GM12878 (cell line): Measurements from ENCODE around the gene CORO1C. TPM values are rescaled to one million over a fixed set of nuclear protein-coding genes. Genes with fewer than 3 reads are reported as not detected.

Source experiments
- MTA2 ChIP-seq: fragments of 450-650 bp; IDR thresholded peaks from 2 replicates; pipeline ENCODE4 v1.6.1; 2016; ENCODE audit warnings: low read depth, mild to moderate bottlenecking, moderate library complexity
- MTA3 ChIP-seq: IDR thresholded peaks from 2 replicates; pipeline ENCODE4 v1.6.1; 2012; ENCODE audit warnings: low read length, inconsistent platforms, borderline replicate concordance
- NR2F1 ChIP-seq: fragments of 450-650 bp; conservative IDR thresholded peaks from 2 replicates; pipeline ENCODE4 v1.6.1; 2017; ENCODE audit warnings: mild to moderate bottlenecking
- PAX8 ChIP-seq: fragments of 450-650 bp; IDR thresholded peaks from 2 replicates; pipeline ENCODE4 v1.6.1; 2017; ENCODE audit warnings: mild to moderate bottlenecking, moderate library complexity
- RFX5 ChIP-seq: IDR thresholded peaks from 2 replicates; pipeline ENCODE4 v1.6.1; 2011; ENCODE audit warnings: low read depth, low read length, improper control_type of control experiment
- RUNX3 ChIP-seq: IDR thresholded peaks from 2 replicates; pipeline ENCODE4 v1.6.1; 2012; ENCODE audit warnings: low read length, inconsistent platforms
- SMAD5 ChIP-seq: IDR thresholded peaks from 2 replicates; pipeline ENCODE4 v1.6.1; 2016; ENCODE audit warnings: antibody characterized with exemption, low read depth
- SREBF1 ChIP-seq: IDR thresholded peaks from 2 replicates; pipeline ENCODE4 v1.6.1; 2012; ENCODE audit warnings: mild to moderate bottlenecking, low read length
- polyA plus RNA-seq, 11 experiments: library from polyadenylated mRNA; depleted of rRNA in 4 of 11; unstranded in 6 of 11; stranded (reverse) in 5 of 11; fragments of >200 nt; fragmentation: Nextera tagmentation in 4 of 11; fragmentation: Illumina TruSeq in 1 of 11; extraction: Ambion mirVana in 4 of 11; extraction: Trizol in 1 of 11; gene quantifications; 1 replicate in 1 of 11; 2 replicates in 10 of 11; pipeline versions ENCODE4 v1.2.1 to v1.2.3, GENCODE V29; 2011 to 2016; ENCODE audit warnings: inconsistent platforms in 2 of 11, missing spikeins in 2 of 11, low read depth in 1 of 11
- total RNA-seq, 4 experiments: library from RNA; depleted of rRNA in 3 of 4; stranded (reverse); fragments of >200 nt in 3 of 4; fragmentation: Illumina TruSeq in 1 of 4; extraction: Trizol in 1 of 4; gene quantifications; 2 replicates each; pipeline versions ENCODE4 v1.2.1 to v1.2.3, GENCODE V29; 2013 to 2021
- TF ChIP-seq, protein P1 (sequence below): IDR thresholded peaks from 2 replicates; pipeline ENCODE4 v1.6.1; 2012; ENCODE audit warnings: mild to moderate bottlenecking, low read depth, low read length
- TF ChIP-seq, protein P2 (sequence below): fragments of 450-650 bp; formaldehyde crosslinking; IDR thresholded peaks from 2 replicates; pipeline ENCODE4 v1.5.0; 2022; ENCODE audit warnings: mild to moderate bottlenecking, missing genetic modification characterization
- TF ChIP-seq, protein P3 (sequence below): IDR thresholded peaks from 2 replicates; pipeline ENCODE4 v1.6.1; 2011; ENCODE audit warnings: borderline replicate concordance, low read depth, mild to moderate bottlenecking, moderate library complexity, mixed read lengths, low read length; ENCODE audit not compliant: insufficient read depth; ENCODE audit errors: extremely low read length
- TF ChIP-seq, protein P4 (sequence below): fragments of 450-650 bp; IDR thresholded peaks from 2 replicates; pipeline ENCODE4 v1.6.1; 2016; ENCODE audit warnings: mild to moderate bottlenecking

CORO1C gene
- total and polyA plus RNA-seq, 10 of the 15 experiments (the other 5 are each of a cell fraction or from before 2014, with no cell fraction given): 52.7 to 254 (median 171) TPM

DNA sequence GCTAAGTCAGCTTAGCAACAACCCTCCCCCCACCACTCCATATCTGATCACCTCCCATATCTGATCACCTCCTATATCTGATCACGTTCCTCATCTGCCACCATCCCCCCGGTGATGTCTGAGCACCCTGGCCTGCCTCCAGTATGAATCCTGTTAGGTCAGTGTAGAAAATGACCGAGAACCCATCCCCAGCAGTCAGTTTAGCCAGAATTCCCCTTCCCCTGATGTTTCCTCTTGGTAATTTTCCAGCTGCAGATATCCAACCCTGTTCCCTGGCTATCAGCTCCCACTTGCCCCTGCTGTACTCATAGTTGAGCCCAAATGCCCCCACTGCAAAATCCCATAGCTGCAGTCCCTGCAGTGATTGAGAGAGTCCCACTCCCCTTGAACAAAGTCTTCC, 110.2 kb downstream of the CORO1C start (continued):
- TF ChIP-seq, protein P1, sequence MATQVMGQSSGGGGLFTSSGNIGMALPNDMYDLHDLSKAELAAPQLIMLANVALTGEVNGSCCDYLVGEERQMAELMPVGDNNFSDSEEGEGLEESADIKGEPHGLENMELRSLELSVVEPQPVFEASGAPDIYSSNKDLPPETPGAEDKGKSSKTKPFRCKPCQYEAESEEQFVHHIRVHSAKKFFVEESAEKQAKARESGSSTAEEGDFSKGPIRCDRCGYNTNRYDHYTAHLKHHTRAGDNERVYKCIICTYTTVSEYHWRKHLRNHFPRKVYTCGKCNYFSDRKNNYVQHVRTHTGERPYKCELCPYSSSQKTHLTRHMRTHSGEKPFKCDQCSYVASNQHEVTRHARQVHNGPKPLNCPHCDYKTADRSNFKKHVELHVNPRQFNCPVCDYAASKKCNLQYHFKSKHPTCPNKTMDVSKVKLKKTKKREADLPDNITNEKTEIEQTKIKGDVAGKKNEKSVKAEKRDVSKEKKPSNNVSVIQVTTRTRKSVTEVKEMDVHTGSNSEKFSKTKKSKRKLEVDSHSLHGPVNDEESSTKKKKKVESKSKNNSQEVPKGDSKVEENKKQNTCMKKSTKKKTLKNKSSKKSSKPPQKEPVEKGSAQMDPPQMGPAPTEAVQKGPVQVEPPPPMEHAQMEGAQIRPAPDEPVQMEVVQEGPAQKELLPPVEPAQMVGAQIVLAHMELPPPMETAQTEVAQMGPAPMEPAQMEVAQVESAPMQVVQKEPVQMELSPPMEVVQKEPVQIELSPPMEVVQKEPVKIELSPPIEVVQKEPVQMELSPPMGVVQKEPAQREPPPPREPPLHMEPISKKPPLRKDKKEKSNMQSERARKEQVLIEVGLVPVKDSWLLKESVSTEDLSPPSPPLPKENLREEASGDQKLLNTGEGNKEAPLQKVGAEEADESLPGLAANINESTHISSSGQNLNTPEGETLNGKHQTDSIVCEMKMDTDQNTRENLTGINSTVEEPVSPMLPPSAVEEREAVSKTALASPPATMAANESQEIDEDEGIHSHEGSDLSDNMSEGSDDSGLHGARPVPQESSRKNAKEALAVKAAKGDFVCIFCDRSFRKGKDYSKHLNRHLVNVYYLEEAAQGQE: no peak
- no peak for TF ChIP-seq PAX8
- TF ChIP-seq, protein P2, sequence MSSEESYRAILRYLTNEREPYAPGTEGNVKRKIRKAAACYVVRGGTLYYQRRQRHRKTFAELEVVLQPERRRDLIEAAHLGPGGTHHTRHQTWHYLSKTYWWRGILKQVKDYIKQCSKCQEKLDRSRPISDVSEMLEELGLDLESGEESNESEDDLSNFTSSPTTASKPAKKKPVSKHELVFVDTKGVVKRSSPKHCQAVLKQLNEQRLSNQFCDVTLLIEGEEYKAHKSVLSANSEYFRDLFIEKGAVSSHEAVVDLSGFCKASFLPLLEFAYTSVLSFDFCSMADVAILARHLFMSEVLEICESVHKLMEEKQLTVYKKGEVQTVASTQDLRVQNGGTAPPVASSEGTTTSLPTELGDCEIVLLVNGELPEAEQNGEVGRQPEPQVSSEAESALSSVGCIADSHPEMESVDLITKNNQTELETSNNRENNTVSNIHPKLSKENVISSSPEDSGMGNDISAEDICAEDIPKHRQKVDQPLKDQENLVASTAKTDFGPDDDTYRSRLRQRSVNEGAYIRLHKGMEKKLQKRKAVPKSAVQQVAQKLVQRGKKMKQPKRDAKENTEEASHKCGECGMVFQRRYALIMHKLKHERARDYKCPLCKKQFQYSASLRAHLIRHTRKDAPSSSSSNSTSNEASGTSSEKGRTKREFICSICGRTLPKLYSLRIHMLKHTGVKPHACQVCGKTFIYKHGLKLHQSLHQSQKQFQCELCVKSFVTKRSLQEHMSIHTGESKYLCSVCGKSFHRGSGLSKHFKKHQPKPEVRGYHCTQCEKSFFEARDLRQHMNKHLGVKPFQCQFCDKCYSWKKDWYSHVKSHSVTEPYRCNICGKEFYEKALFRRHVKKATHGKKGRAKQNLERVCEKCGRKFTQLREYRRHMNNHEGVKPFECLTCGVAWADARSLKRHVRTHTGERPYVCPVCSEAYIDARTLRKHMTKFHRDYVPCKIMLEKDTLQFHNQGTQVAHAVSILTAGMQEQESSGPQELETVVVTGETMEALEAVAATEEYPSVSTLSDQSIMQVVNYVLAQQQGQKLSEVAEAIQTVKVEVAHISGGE: no peak
- TF ChIP-seq SMAD5: no peak
- TF ChIP-seq RUNX3: no peak
- TF ChIP-seq NR2F1: no peak
- TF ChIP-seq, protein P3, sequence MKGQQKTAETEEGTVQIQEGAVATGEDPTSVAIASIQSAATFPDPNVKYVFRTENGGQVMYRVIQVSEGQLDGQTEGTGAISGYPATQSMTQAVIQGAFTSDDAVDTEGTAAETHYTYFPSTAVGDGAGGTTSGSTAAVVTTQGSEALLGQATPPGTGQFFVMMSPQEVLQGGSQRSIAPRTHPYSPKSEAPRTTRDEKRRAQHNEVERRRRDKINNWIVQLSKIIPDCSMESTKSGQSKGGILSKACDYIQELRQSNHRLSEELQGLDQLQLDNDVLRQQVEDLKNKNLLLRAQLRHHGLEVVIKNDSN: no peak
- TF ChIP-seq SREBF1: no peak
- no peak for TF ChIP-seq RFX5
- TF ChIP-seq, protein P4, sequence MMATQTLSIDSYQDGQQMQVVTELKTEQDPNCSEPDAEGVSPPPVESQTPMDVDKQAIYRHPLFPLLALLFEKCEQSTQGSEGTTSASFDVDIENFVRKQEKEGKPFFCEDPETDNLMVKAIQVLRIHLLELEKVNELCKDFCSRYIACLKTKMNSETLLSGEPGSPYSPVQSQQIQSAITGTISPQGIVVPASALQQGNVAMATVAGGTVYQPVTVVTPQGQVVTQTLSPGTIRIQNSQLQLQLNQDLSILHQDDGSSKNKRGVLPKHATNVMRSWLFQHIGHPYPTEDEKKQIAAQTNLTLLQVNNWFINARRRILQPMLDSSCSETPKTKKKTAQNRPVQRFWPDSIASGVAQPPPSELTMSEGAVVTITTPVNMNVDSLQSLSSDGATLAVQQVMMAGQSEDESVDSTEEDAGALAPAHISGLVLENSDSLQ: no peak
- TF ChIP-seq MTA3: no peak
- TF ChIP-seq MTA2: no peak
